ENCODE results near the gene GNA14. TPM values are rescaled to one million over a fixed set of nuclear protein-coding genes. Genes with fewer than 3 reads are reported as not detected.
"Not testable (repeated sequence)": the region's sequence is repeated elsewhere in the genome, so short reads cannot be mapped to it uniquely, and the experiment has no call there.

GNA14 gene
- total RNA-seq, 1 experiment from 2014 or later: 0.37 TPM

- H2AFZ ChIP-seq (ENCODE audit: low read length): no peak overlapping the region
- no peak overlapping the region for H3T11ph ChIP-seq (ENCODE audit: low read length)
- no peaks in the 10 kb centered on the region for H3K23me2 ChIP-seq (ENCODE audit: insufficient read length, low read depth, low read length, poor library complexity, severe bottlenecking)
- H3K4me1 ChIP-seq (ENCODE audit: insufficient read depth, low read length): no peaks in the 10 kb centered on the region; the same call in 1 of the 2 replicates
- H3K27ac ChIP-seq (ENCODE audit: insufficient read length, low read depth, low read length): no peak overlapping the region
- H3K36me3 Mint-ChIP-seq (ENCODE audit: insufficient read depth in 1 of 3, low read depth in 3 of 3): peaks cover 0 to 5% (median 4%) of the 10 kb centered on the region in 3 experiments; a peak in 4 of 7 replicates
- H2AK5ac ChIP-seq (ENCODE audit: insufficient read length, low read length): no peak overlapping the region
- no peaks in the 10 kb centered on the region for H3K27me3 Mint-ChIP-seq (ENCODE audit: low read depth)
- no peak overlapping the region for H3K56ac ChIP-seq (ENCODE audit: insufficient read length, low read depth, low read length)
- H4K20me1 ChIP-seq (ENCODE audit: control insufficient read depth, insufficient read depth, insufficient read length): no peaks in the 10 kb centered on the region
- no peak overlapping the region for H3K4ac ChIP-seq (ENCODE audit: low read depth, low read length)
- H3K79me1 ChIP-seq (ENCODE audit: insufficient read depth, low read depth, low read length, poor library complexity, severe bottlenecking): no peaks in the 10 kb centered on the region
- H3K23ac ChIP-seq (ENCODE audit: insufficient read length, low read depth, low read length): no peak overlapping the region
- no peaks in the 10 kb centered on the region for H3K9me3 ChIP-seq (ENCODE audit: control insufficient read depth, low read depth, low read length)
- H3K9me3 Mint-ChIP-seq: peaks cover 8 to 9% of the 10 kb centered on the region in 2 experiments; a peak in 3 of 5 replicates
- H3K27ac Mint-ChIP-seq: no peak overlapping the region
- H3K79me2 ChIP-seq (ENCODE audit: insufficient read depth, low read length): peaks cover 2% of the 10 kb centered on the region; the same call in 1 of the 2 replicates
- H2BK15ac ChIP-seq (ENCODE audit: low read depth, low read length): no peak overlapping the region
- H2BK12ac ChIP-seq (ENCODE audit: insufficient read length, low read depth, low read length): no peak overlapping the region
- no peak overlapping the region for H4K8ac ChIP-seq (replicated peaks; ENCODE audit: insufficient read length, low read depth, low read length)
- no peak overlapping the region for H2BK120ac ChIP-seq (ENCODE audit: low read depth, low read length, poor library complexity, severe bottlenecking)
- no peak overlapping the region for H3K4me2 ChIP-seq (ENCODE audit: insufficient read depth, insufficient read length, low read length)
- no peak overlapping the region for H3K18ac ChIP-seq (ENCODE audit: insufficient read length, low read depth, low read length)
- no peaks in the 10 kb centered on the region for H3K27me3 ChIP-seq (ENCODE audit: insufficient read depth, low read length)
- no peak overlapping the region for H3K14ac ChIP-seq (ENCODE audit: insufficient read depth, low read length)
- no peak overlapping the region for H2BK5ac ChIP-seq (ENCODE audit: insufficient read length, low read length)
- TF ChIP-seq, protein P1, sequence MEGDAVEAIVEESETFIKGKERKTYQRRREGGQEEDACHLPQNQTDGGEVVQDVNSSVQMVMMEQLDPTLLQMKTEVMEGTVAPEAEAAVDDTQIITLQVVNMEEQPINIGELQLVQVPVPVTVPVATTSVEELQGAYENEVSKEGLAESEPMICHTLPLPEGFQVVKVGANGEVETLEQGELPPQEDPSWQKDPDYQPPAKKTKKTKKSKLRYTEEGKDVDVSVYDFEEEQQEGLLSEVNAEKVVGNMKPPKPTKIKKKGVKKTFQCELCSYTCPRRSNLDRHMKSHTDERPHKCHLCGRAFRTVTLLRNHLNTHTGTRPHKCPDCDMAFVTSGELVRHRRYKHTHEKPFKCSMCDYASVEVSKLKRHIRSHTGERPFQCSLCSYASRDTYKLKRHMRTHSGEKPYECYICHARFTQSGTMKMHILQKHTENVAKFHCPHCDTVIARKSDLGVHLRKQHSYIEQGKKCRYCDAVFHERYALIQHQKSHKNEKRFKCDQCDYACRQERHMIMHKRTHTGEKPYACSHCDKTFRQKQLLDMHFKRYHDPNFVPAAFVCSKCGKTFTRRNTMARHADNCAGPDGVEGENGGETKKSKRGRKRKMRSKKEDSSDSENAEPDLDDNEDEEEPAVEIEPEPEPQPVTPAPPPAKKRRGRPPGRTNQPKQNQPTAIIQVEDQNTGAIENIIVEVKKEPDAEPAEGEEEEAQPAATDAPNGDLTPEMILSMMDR (conservative IDR thresholded peaks at IDR 0.05): no peak
- no peak for DNase-seq
- H4K5ac ChIP-seq (ENCODE audit: insufficient read length, low read depth, low read length): no peak overlapping the region
- no peak overlapping the region for H2BK20ac ChIP-seq (ENCODE audit: low read depth, low read length, poor library complexity, severe bottlenecking)
- H3K4me3 Mint-ChIP-seq: no peak overlapping the region
- no peak overlapping the region for H3K9ac ChIP-seq (ENCODE audit: extremely low read depth, insufficient read length, low read length)
- no peaks in the 10 kb centered on the region for H3K4me1 Mint-ChIP-seq
- no CpG with 5 or more reads among the region's 5 CpGs for WGBS (ENCODE audit: extremely low coverage, insufficient read length, low lambda C conversion rate)
- H4K91ac ChIP-seq (ENCODE audit: insufficient read length, low read depth, low read length): no peak overlapping the region
Observed at GRCh38 chr9:77632652-77633051, 15.5 kb downstream of the GNA14 start.

- H3K9ac ChIP-seq (ENCODE audit: extremely low read depth, insufficient read length, low read length); H3K27me3 Mint-ChIP-seq (ENCODE audit: low read depth); DNase-seq; H3K23ac ChIP-seq (ENCODE audit: insufficient read length, low read depth, low read length); H4K91ac ChIP-seq (ENCODE audit: insufficient read length, low read depth, low read length); H3K4me1 ChIP-seq (ENCODE audit: insufficient read depth, low read length); H3K23me2 ChIP-seq (ENCODE audit: insufficient read length, low read depth, low read length, poor library complexity, severe bottlenecking); H3K14ac ChIP-seq (ENCODE audit: insufficient read depth, low read length); H3K27me3 ChIP-seq (ENCODE audit: insufficient read depth, low read length); H2AK5ac ChIP-seq (ENCODE audit: insufficient read length, low read length); H2BK120ac ChIP-seq (ENCODE audit: low read depth, low read length, poor library complexity, severe bottlenecking); H3K79me1 ChIP-seq (ENCODE audit: insufficient read depth, low read depth, low read length, poor library complexity, severe bottlenecking); H3K9me3 ChIP-seq (ENCODE audit: control insufficient read depth, low read depth, low read length); H4K5ac ChIP-seq (ENCODE audit: insufficient read length, low read depth, low read length); H3T11ph ChIP-seq (ENCODE audit: low read length); H3K27ac ChIP-seq (ENCODE audit: insufficient read length, low read depth, low read length); H3K18ac ChIP-seq (ENCODE audit: insufficient read length, low read depth, low read length); H2BK12ac ChIP-seq (ENCODE audit: insufficient read length, low read depth, low read length); H2BK20ac ChIP-seq (ENCODE audit: low read depth, low read length, poor library complexity, severe bottlenecking); H3K79me2 ChIP-seq (ENCODE audit: insufficient read depth, low read length); H3K4ac ChIP-seq (ENCODE audit: low read depth, low read length); H3K4me2 ChIP-seq (ENCODE audit: insufficient read depth, insufficient read length, low read length); H3K4me3 Mint-ChIP-seq; H3K27ac Mint-ChIP-seq; H2AFZ ChIP-seq (ENCODE audit: low read length); H4K8ac ChIP-seq (replicated peaks; ENCODE audit: insufficient read length, low read depth, low read length); H2BK15ac ChIP-seq (ENCODE audit: low read depth, low read length); H4K20me1 ChIP-seq (ENCODE audit: control insufficient read depth, insufficient read depth, insufficient read length); H2BK5ac ChIP-seq (ENCODE audit: insufficient read length, low read length); H3K4me1 Mint-ChIP-seq; H3K56ac ChIP-seq (ENCODE audit: insufficient read length, low read depth, low read length): not testable (repeated sequence)
- WGBS (ENCODE audit: extremely low coverage, insufficient read length, low lambda C conversion rate): no CpG with 5 or more reads among the region's 4 CpGs
- Mint-ChIP-seq H3K9me3 (peaks cover 20 to 30% of the 10 kb centered on the region in 2 experiments), H3K36me3 (ENCODE audit: insufficient read depth in 1 of 3, low read depth in 3 of 3) (peaks cover 13 to 28% (median 16%) of the 10 kb centered on the region in 3 experiments)
Observed at GRCh38 chr9:77628864-77629263, 19.3 kb downstream of the GNA14 start.
